ENCODE results near the gene IWS1. TPM values are rescaled to one million over a fixed set of nuclear protein-coding genes. Genes with fewer than 3 reads are reported as not detected.

The IWS1 gene
- total and polyA plus RNA-seq, 7 experiments from 2014 or later, result 15.7 to 57.5 (median 39.7) TPM

GRCh38 chr2:127537644-127538043, 11.4 kb upstream of the IWS1 start:
- H3K27ac ChIP-seq (ENCODE audit: low read depth, low read length), result no peak overlapping the region
- H3K36me3 ChIP-seq (ENCODE audit: control insufficient read depth in 2 of 3, insufficient read depth in 3 of 3, low read length in 3 of 3), result no peaks in the 10 kb centered on the region
- intact Hi-C loops (cut with micrococcal nuclease), result no loop called here
- no peak overlapping the region for H3K4me3 ChIP-seq (ENCODE audit: low read length)
- no peaks in the 10 kb centered on the region for H3K4me1 ChIP-seq (ENCODE audit: control insufficient read depth in 2 of 2, insufficient read depth in 2 of 2, low read length in 2 of 2)
- ATAC-seq (no peak), DNase-seq (peak in 1 of 9 donors; percentile 8)
- Mint-ChIP-seq H3K27me3 (peaks cover 0 to 36% (median 0%) of the 10 kb centered on the region in 5 donors), H3K4me1 (no peaks in the 10 kb centered on the region), H3K27ac (no peak overlapping the region), H3K4me3 (no peak overlapping the region), H3K36me3 (no peaks in the 10 kb centered on the region), H3K9me3 (peaks cover 0 to 3% (median 0%) of the 10 kb centered on the region in 11 donors)
- ChIA-PET POLR2A (no interaction called here), CTCF (no interaction called here)
- no peaks in the 10 kb centered on the region for H3K9me3 ChIP-seq (ENCODE audit: control insufficient read depth in 2 of 3, low read length in 3 of 3)
- H3K27me3 ChIP-seq (ENCODE audit: control insufficient read depth in 2 of 2, insufficient read depth in 2 of 2, low read length in 2 of 2), result peaks cover 0 to 3% of the 10 kb centered on the region in 2 donors

- intact Hi-C loops (cut with micrococcal nuclease), result no loop called here
Measured at GRCh38 chr2:127536707-127537541, 10.6 kb upstream of the IWS1 start.

GRCh38 chr2:127535918-127536317, 9.6 kb upstream of the IWS1 start:
- intact Hi-C loops (cut with micrococcal nuclease), result no loop called here
- peaks cover 0 to 3% (median 0%) of the 10 kb centered on the region in 5 donors for H3K36me3 Mint-ChIP-seq
- Histone ChIP-seq H3K4me1 (ENCODE audit: control insufficient read depth in 2 of 2, insufficient read depth in 2 of 2, low read length in 2 of 2) (no peaks in the 10 kb centered on the region), H3K27me3 (ENCODE audit: control insufficient read depth in 2 of 2, insufficient read depth in 2 of 2, low read length in 2 of 2) (peaks cover 0 to 3% of the 10 kb centered on the region in 2 donors), H3K9me3 (ENCODE audit: control insufficient read depth in 2 of 3, low read length in 3 of 3) (no peaks in the 10 kb centered on the region), H3K27ac (ENCODE audit: low read depth, low read length) (no peak overlapping the region), H3K36me3 (ENCODE audit: control insufficient read depth in 2 of 3, insufficient read depth in 3 of 3, low read length in 3 of 3) (no peaks in the 10 kb centered on the region), H3K4me3 (ENCODE audit: low read length) (no peak overlapping the region)
- no peak overlapping the region for H3K27ac Mint-ChIP-seq
- H3K4me3 Mint-ChIP-seq, result no peak overlapping the region
- no peak for ATAC-seq
- peak in 1 of 9 donors; percentile 20 for DNase-seq
- H3K27me3 Mint-ChIP-seq, result peaks cover 0 to 28% (median 0%) of the 10 kb centered on the region in 5 donors
- POLR2A ChIA-PET, result interaction anchor here (0.6 kb wide), 1 partner anchor 10 kb away, joined by 3 read pairs; no protein-coding TSS in a partner anchor
- peaks cover 0 to 3% (median 0%) of the 10 kb centered on the region in 11 donors for H3K9me3 Mint-ChIP-seq
- no peaks in the 10 kb centered on the region for H3K4me1 Mint-ChIP-seq
- CTCF ChIA-PET, result no interaction called here

More at GRCh38 chr2:127536707-127537541, 10.6 kb upstream of the IWS1 start:
- CTCF ChIA-PET, result no interaction called here
- no peak overlapping the region for H3K27ac ChIP-seq (ENCODE audit: low read depth, low read length)
- DNase-seq (peak in 1 of 9 donors; percentile 12), ATAC-seq (no peak)
- no peak overlapping the region for H3K4me3 Mint-ChIP-seq
- H3K4me3 ChIP-seq (ENCODE audit: low read length), result no peak overlapping the region
- no peaks in the 10 kb centered on the region for H3K4me1 Mint-ChIP-seq
- peaks cover 0 to 3% of the 10 kb centered on the region in 2 donors for H3K27me3 ChIP-seq (ENCODE audit: control insufficient read depth in 2 of 2, insufficient read depth in 2 of 2, low read length in 2 of 2)
- H3K27ac Mint-ChIP-seq, result no peak overlapping the region
- no peaks in the 10 kb centered on the region for H3K9me3 ChIP-seq (ENCODE audit: control insufficient read depth in 2 of 3, low read length in 3 of 3)
- H3K36me3 ChIP-seq (ENCODE audit: control insufficient read depth in 2 of 3, insufficient read depth in 3 of 3, low read length in 3 of 3), result no peaks in the 10 kb centered on the region
- no peaks in the 10 kb centered on the region for H3K36me3 Mint-ChIP-seq
- peaks cover 0 to 3% (median 0%) of the 10 kb centered on the region in 11 donors for H3K9me3 Mint-ChIP-seq
- no peaks in the 10 kb centered on the region for H3K4me1 ChIP-seq (ENCODE audit: control insufficient read depth in 2 of 2, insufficient read depth in 2 of 2, low read length in 2 of 2)
- peaks cover 0 to 31% (median 0%) of the 10 kb centered on the region in 5 donors for H3K27me3 Mint-ChIP-seq
- POLR2A ChIA-PET, result interaction anchor here (0.6 kb wide), 1 partner anchor 11 kb away, joined by 3 read pairs; no protein-coding TSS in a partner anchor

GRCh38 chr2:127535422-127535901, 9.2 kb upstream of the IWS1 start, which contains the start of gene MYO7B:
Gene MYO7B (plus strand): TSS chr2:127535683. CDS start chr2:127559723, 24,040 bp downstream.
- no peak within 1 kb of the TSS for H3K27ac ChIP-seq (ENCODE audit: low read depth, low read length)
- POLR2A ChIA-PET, result no interaction called here
- H3K4me1 Mint-ChIP-seq, result no peaks in the 10 kb centered on the region
- CTCF ChIA-PET, result no interaction called here
- peaks cover 0 to 4% (median 0%) of the 10 kb centered on the region in 5 donors for H3K36me3 Mint-ChIP-seq
- peak in 1 of 9 donors; percentile 15 for DNase-seq
- peaks cover 0 to 3% of the 10 kb centered on the region in 2 donors for H3K27me3 ChIP-seq (ENCODE audit: control insufficient read depth in 2 of 2, insufficient read depth in 2 of 2, low read length in 2 of 2)
- no peaks in the 10 kb centered on the region for H3K9me3 ChIP-seq (ENCODE audit: control insufficient read depth in 2 of 3, low read length in 3 of 3)
- no peaks in the 10 kb centered on the region for H3K4me1 ChIP-seq (ENCODE audit: control insufficient read depth in 2 of 2, insufficient read depth in 2 of 2, low read length in 2 of 2)
- H3K27me3 Mint-ChIP-seq, result peaks cover 0 to 28% (median 0%) of the 10 kb centered on the region in 5 donors
- no peaks in the 10 kb centered on the region for H3K36me3 ChIP-seq (ENCODE audit: control insufficient read depth in 2 of 3, insufficient read depth in 3 of 3, low read length in 3 of 3)
- H3K27ac Mint-ChIP-seq, result no peak within 1 kb of the TSS
- H3K4me3 Mint-ChIP-seq, result no peak within 1 kb of the TSS
- peaks cover 0 to 3% (median 0%) of the 10 kb centered on the region in 11 donors for H3K9me3 Mint-ChIP-seq
- intact Hi-C loops (cut with micrococcal nuclease), result no loop called here
- ATAC-seq, result no peak
- H3K4me3 ChIP-seq (ENCODE audit: low read length), result no peak within 1 kb of the TSS

GRCh38 chr2:127532296-127532695, 6.0 kb upstream of the IWS1 start:
- Histone ChIP-seq H3K4me1 (ENCODE audit: control insufficient read depth in 2 of 2, insufficient read depth in 2 of 2, low read length in 2 of 2) (peaks cover 2 to 6% of the 10 kb centered on the region in 2 donors), H3K36me3 (ENCODE audit: control insufficient read depth in 2 of 3, insufficient read depth in 3 of 3, low read length in 3 of 3) (no peaks in the 10 kb centered on the region), H3K4me3 (ENCODE audit: low read length) (no peak overlapping the region), H3K27ac (ENCODE audit: low read depth, low read length) (no peak overlapping the region), H3K9me3 (ENCODE audit: control insufficient read depth in 2 of 3, low read length in 3 of 3) (no peaks in the 10 kb centered on the region), H3K27me3 (ENCODE audit: control insufficient read depth in 2 of 2, insufficient read depth in 2 of 2, low read length in 2 of 2) (peaks cover 0 to 3% of the 10 kb centered on the region in 2 donors)
- DNase-seq (no peak), ATAC-seq (no peak)
- intact Hi-C loops (cut with micrococcal nuclease), result no loop called here
- Mint-ChIP-seq H3K27me3 (peaks cover 0 to 20% (median 0%) of the 10 kb centered on the region in 5 donors), H3K4me3 (no peak overlapping the region), H3K27ac (no peak overlapping the region), H3K36me3 (peaks cover 0 to 7% (median 0%) of the 10 kb centered on the region in 5 donors), H3K9me3 (peaks cover 0 to 2% (median 0%) of the 10 kb centered on the region in 11 donors), H3K4me1 (peaks cover 4 to 8% (median 8%) of the 10 kb centered on the region in 7 donors)
- ChIA-PET CTCF (no interaction called here), POLR2A (interaction anchor here (1.1 kb wide), 1 partner anchor 13 kb away, joined by 3 read pairs; no protein-coding TSS in a partner anchor)

- intact Hi-C loops (cut with micrococcal nuclease), result no loop called here
- Histone ChIP-seq H3K4me3 (ENCODE audit: low read length) (no peak overlapping the region), H3K4me1 (ENCODE audit: control insufficient read depth in 2 of 2, insufficient read depth in 2 of 2, low read length in 2 of 2) (peaks cover 4 to 6% of the 10 kb centered on the region in 2 donors), H3K36me3 (ENCODE audit: control insufficient read depth in 2 of 3, insufficient read depth in 3 of 3, low read length in 3 of 3) (peaks cover 0 to under 1% (median 0%) of the 10 kb centered on the region in 3 experiments), H3K27ac (ENCODE audit: low read depth, low read length) (no peak overlapping the region), H3K9me3 (ENCODE audit: control insufficient read depth in 2 of 3, low read length in 3 of 3) (no peaks in the 10 kb centered on the region), H3K27me3 (ENCODE audit: control insufficient read depth in 2 of 2, insufficient read depth in 2 of 2, low read length in 2 of 2) (peaks cover 0 to 3% of the 10 kb centered on the region in 2 donors)
- H3K4me3 Mint-ChIP-seq, result peak overlapping the region in 1 of 10 donors; percentile 63
- CTCF ChIA-PET, result no interaction called here
- peak in 1 of 9 donors; percentile 8 for DNase-seq
- peaks cover 0 to 2% (median 0%) of the 10 kb centered on the region in 11 donors for H3K9me3 Mint-ChIP-seq
- H3K27me3 Mint-ChIP-seq, result peaks cover 0 to 20% (median 0%) of the 10 kb centered on the region in 5 donors
- peaks cover 0 to 7% (median 0%) of the 10 kb centered on the region in 5 donors for H3K36me3 Mint-ChIP-seq
- POLR2A ChIA-PET, result no interaction called here
- no peak for ATAC-seq
- H3K27ac Mint-ChIP-seq, result no peak overlapping the region
- H3K4me1 Mint-ChIP-seq, result peaks cover 8 to 16% (median 12%) of the 10 kb centered on the region in 7 donors
Measured at GRCh38 chr2:127531221-127531648, 4.9 kb upstream of the IWS1 start.

Measured in naive thymus-derived CD4-positive, alpha-beta T cell (primary cell).